Trophoblast cell (in vitro differentiated cells and primary cell): Measurements from ENCODE around the gene IL16.
"Not testable (repeated sequence)": the region's sequence is repeated elsewhere in the genome, so short reads cannot be mapped to it uniquely, and the experiment has no call there.

ENCODE experiments used
- DNase-seq, 2 donors: peaks; one replicate each; pipeline ENCODE4 v3.0.0-alpha.2; 2016
- H2AFZ ChIP-seq: 2 replicates; pipeline ENCODE4 v1.6.1; 2013; ENCODE audit warnings: low read length, moderate library complexity, mild to moderate bottlenecking; ENCODE audit not compliant: insufficient read depth, poor library complexity
- H2AK5ac ChIP-seq: 2 replicates; pipeline ENCODE4 v1.6.1; 2013; ENCODE audit warnings: mild to moderate bottlenecking, low read length
- H2BK120ac ChIP-seq: 2 replicates; pipeline ENCODE4 v1.6.1; 2013; ENCODE audit warnings: low read length, mild to moderate bottlenecking, moderate library complexity; ENCODE audit not compliant: insufficient read depth, poor library complexity
- H2BK12ac ChIP-seq: 2 replicates; pipeline ENCODE4 v1.6.1; 2013; ENCODE audit warnings: mild to moderate bottlenecking, low read length, moderate library complexity
- H2BK5ac ChIP-seq: 2 replicates; pipeline ENCODE4 v1.6.1; 2013; ENCODE audit warnings: low read length, low read depth, moderate library complexity, mild to moderate bottlenecking; ENCODE audit not compliant: poor library complexity
- H3K14ac ChIP-seq: 2 replicates; pipeline ENCODE4 v1.6.1; 2013; ENCODE audit warnings: mild to moderate bottlenecking, low read length
- H3K18ac ChIP-seq: 2 replicates; pipeline ENCODE4 v1.6.1; 2013; ENCODE audit warnings: mild to moderate bottlenecking, low read length
- H3K23ac ChIP-seq: 2 replicates; pipeline ENCODE4 v1.6.1; 2013; ENCODE audit warnings: low read length
- H3K27ac ChIP-seq: 2 replicates; pipeline ENCODE4 v1.5.1; 2013; ENCODE audit warnings: low read depth, mild to moderate bottlenecking, inconsistent platforms, low read length, moderate library complexity
- H3K27me3 ChIP-seq: 2 replicates; pipeline ENCODE4 v1.6.1; 2013; ENCODE audit warnings: inconsistent platforms, mild to moderate bottlenecking, low read length, moderate library complexity; ENCODE audit not compliant: insufficient read depth
- H3K36me3 ChIP-seq, 2 experiments: 1 replicate in 1 of 2; 2 replicates in 1 of 2; pipeline ENCODE4 v1.6.1; 2013; ENCODE audit warnings: low read length in 2 of 2, mild to moderate bottlenecking in 2 of 2, moderate library complexity in 1 of 2; ENCODE audit not compliant: insufficient read depth in 2 of 2, control insufficient read depth in 1 of 2
- H3K4ac ChIP-seq: 2 replicates; pipeline ENCODE4 v1.6.1; 2013; ENCODE audit warnings: low read depth, mild to moderate bottlenecking, low read length, moderate library complexity
- H3K4me1 ChIP-seq, 2 experiments: 1 replicate in 1 of 2; 2 replicates in 1 of 2; pipeline ENCODE4 v1.6.1; 2013; ENCODE audit warnings: low read length in 2 of 2, mild to moderate bottlenecking in 2 of 2, moderate library complexity in 1 of 2; ENCODE audit not compliant: insufficient read depth in 2 of 2, control insufficient read depth in 1 of 2
- H3K4me2 ChIP-seq: 2 replicates; pipeline ENCODE4 v1.6.1; 2013; ENCODE audit warnings: inconsistent platforms, mild to moderate bottlenecking, low read length, moderate library complexity
- H3K4me3 ChIP-seq: 2 replicates; pipeline ENCODE4 v1.5.1; 2013; ENCODE audit warnings: mild to moderate bottlenecking, low read depth, low read length, inconsistent platforms
- H3K79me1 ChIP-seq: one replicate; pipeline ENCODE4 v1.6.1; 2013; ENCODE audit warnings: low read length
- H3K79me2 ChIP-seq: 2 replicates; pipeline ENCODE4 v1.6.1; 2013; ENCODE audit warnings: low read length, mild to moderate bottlenecking; ENCODE audit not compliant: control insufficient read depth, insufficient read depth, poor library complexity
- H3K9ac ChIP-seq: 2 replicates; pipeline ENCODE4 v1.6.1; 2013; ENCODE audit warnings: mild to moderate bottlenecking, low read length
- H3K9me3 ChIP-seq: 2 replicates; pipeline ENCODE4 v1.6.1; 2013; ENCODE audit warnings: low read depth, mild to moderate bottlenecking, control low read depth, inconsistent platforms, low read length; ENCODE audit not compliant: insufficient read depth
- H4K12ac ChIP-seq: 2 replicates; pipeline ENCODE4 v1.6.1; 2013; ENCODE audit warnings: low read depth, mild to moderate bottlenecking, low read length, moderate library complexity
- H4K8ac ChIP-seq: 2 replicates; pipeline ENCODE4 v1.6.1; 2013; ENCODE audit warnings: low read depth, mild to moderate bottlenecking, low read length, moderate library complexity
- H4K91ac ChIP-seq: one replicate; pipeline ENCODE4 v1.6.1; 2013; ENCODE audit warnings: low read depth, mild to moderate bottlenecking, low read length, moderate library complexity
- WGBS: extraction: QIAGEN DNeasy Blood & Tissue Kit; methylation state at CpG from one replicate; pipeline ENCODE4 v1.1.7; 2013; ENCODE audit warnings: missing lambda C conversion rate; ENCODE audit not compliant: insufficient read length, insufficient coverage; ENCODE audit errors: extremely low coverage; 5-methylcytosine and 5-hydroxymethylcytosine counted together

IL16 gene

DNA sequence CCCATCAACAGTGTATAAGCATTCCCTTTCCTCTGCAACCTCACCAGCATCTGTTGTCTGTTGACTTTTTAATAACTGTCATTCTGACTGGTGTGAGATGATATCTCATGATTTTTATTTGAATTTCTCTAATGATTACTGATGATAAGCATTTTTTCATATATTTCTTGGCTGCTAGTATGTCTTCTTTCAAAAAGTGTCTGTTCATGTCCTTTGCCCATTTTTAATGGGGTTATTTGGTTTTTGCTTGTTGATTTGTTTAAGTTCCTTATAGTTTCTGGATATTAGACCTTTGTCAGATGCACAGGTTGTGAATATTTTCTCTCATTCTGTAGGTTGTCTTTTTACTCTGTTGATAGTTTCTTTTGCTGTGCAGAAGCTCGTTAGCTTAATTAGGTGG is 11.3 kb downstream of the IL16 start:
- not testable (repeated sequence) for H3K4ac ChIP-seq, H3K18ac ChIP-seq, H3K27ac ChIP-seq, H3K4me3 ChIP-seq, H2BK12ac ChIP-seq, H3K36me3 ChIP-seq, H4K91ac ChIP-seq, DNase-seq, H3K23ac ChIP-seq, H3K4me1 ChIP-seq, H3K4me2 ChIP-seq, H3K9ac ChIP-seq, H2AK5ac ChIP-seq, H2BK120ac ChIP-seq, H3K79me2 ChIP-seq, H3K14ac ChIP-seq, H2AFZ ChIP-seq, H4K8ac ChIP-seq, H3K27me3 ChIP-seq, H4K12ac ChIP-seq, H2BK5ac ChIP-seq, H3K79me1 ChIP-seq, H3K9me3 ChIP-seq
- no CpG with 5 or more reads among the region's 1 CpG for WGBS

DNA sequence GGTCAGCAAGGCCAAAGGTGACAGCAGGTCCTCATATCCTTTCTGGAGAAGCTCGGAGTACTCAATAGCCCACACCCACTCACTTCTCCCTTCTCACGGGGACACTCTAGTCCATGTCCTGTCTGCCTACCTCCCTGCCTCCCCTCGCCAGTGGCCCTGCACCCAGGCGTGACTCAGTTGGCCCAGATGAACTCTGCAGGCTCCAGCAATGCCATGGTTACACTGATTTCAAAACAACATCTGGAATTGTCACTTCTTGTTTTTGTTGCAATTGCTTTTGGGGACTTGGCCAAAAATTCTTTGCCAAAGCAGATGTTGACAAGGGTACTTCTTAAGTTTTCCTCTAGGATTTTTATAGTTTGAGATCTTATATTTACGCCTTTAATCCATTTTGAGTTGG is 13.0 kb downstream of the IL16 start:
- no peak overlapping the region for H3K4me2 ChIP-seq
- no peak overlapping the region for H2BK120ac ChIP-seq
- no peak overlapping the region for H4K12ac ChIP-seq
- no peak for DNase-seq
- H3K4ac ChIP-seq: no peak overlapping the region
- H4K91ac ChIP-seq: no peak overlapping the region
- H3K79me2 ChIP-seq: no peaks in the 10 kb centered on the region
- no peak overlapping the region for H2BK5ac ChIP-seq
- H2AFZ ChIP-seq: no peak overlapping the region
- no peak overlapping the region for H4K8ac ChIP-seq
- H3K4me3 ChIP-seq: no peak overlapping the region
- no peak overlapping the region for H3K27ac ChIP-seq
- H3K36me3 ChIP-seq: no peaks in the 10 kb centered on the region
- no peak overlapping the region for H2BK12ac ChIP-seq
- no peaks in the 10 kb centered on the region for H3K27me3 ChIP-seq
- no peak overlapping the region for H2AK5ac ChIP-seq
- no peak overlapping the region for H3K14ac ChIP-seq
- H3K4me1 ChIP-seq: no peaks in the 10 kb centered on the region
- no peak overlapping the region for H3K9ac ChIP-seq
- no peaks in the 10 kb centered on the region for H3K9me3 ChIP-seq
- H3K23ac ChIP-seq: no peak overlapping the region
- WGBS: no CpG with 5 or more reads among the region's 5 CpGs
- no peak overlapping the region for H3K18ac ChIP-seq
- no peaks in the 10 kb centered on the region for H3K79me1 ChIP-seq

DNA sequence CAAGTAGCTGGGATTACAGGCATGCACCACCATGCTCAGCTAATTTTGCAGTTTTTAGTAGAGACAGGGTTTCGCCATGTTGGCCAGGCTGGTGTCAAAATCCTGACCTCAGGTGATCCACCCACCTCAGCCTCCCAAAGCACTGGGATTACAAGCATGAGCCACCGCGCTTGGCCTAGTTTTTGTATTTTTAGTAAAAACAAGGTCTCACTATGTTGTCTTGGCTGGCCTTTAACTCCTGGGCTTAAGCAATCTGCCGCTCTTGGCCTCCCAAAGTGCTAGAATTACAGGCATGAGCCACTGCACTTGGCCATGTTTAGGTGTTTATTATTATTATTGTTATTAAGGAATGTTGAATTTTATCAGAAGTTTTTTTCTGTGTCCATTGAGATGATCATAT is 14.7 kb downstream of the IL16 start:
- Histone ChIP-seq H3K23ac (no peak overlapping the region), H4K12ac (no peak overlapping the region), H3K79me1 (no peaks in the 10 kb centered on the region), H3K36me3 (no peaks in the 10 kb centered on the region), H3K9ac (no peak overlapping the region), H4K91ac (no peak overlapping the region), H4K8ac (no peak overlapping the region), H3K4me2 (no peak overlapping the region), H2AK5ac (no peak overlapping the region), H2BK5ac (no peak overlapping the region), H3K14ac (no peak overlapping the region), H3K79me2 (no peaks in the 10 kb centered on the region), H2BK12ac (no peak overlapping the region), H2BK120ac (no peak overlapping the region), H3K27me3 (no peaks in the 10 kb centered on the region), H3K4me1 (no peaks in the 10 kb centered on the region), H3K18ac (no peak overlapping the region), H3K27ac (no peak overlapping the region), H3K4ac (no peak overlapping the region), H3K4me3 (no peak overlapping the region), H2AFZ (no peak overlapping the region), H3K9me3 (no peaks in the 10 kb centered on the region)
- DNase-seq: no peak
- no CpG with 5 or more reads among the region's 4 CpGs for WGBS

DNA sequence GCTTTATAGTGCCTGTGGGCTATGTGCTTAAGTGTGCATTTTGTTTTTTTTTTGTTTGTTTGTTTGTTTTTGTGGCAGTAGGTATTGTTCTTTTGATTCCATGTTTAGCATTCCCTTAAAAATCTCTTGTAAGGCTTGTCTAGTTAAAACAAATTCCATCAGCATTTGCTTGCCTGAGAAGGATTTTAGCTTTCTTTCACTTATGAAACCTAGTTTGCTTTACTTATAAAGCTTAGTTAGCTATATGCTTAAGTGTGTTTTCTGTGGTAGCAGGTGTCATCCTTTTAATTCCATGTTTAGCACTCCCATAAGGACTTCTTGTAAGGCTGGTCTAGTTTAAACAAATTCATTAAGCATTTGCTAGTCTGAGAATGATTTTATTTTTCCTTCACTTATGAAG is 17.3 kb downstream of the IL16 start:
- H3K4me3 ChIP-seq: no peak overlapping the region
- no peaks in the 10 kb centered on the region for H3K36me3 ChIP-seq
- H3K9ac ChIP-seq: no peak overlapping the region
- no peak overlapping the region for H3K23ac ChIP-seq
- H4K8ac ChIP-seq: no peak overlapping the region
- H2BK5ac ChIP-seq: no peak overlapping the region
- H2AK5ac ChIP-seq: no peak overlapping the region
- H4K12ac ChIP-seq: no peak overlapping the region
- no peaks in the 10 kb centered on the region for H3K27me3 ChIP-seq
- H3K4me2 ChIP-seq: no peak overlapping the region
- H2BK12ac ChIP-seq: no peak overlapping the region
- H3K9me3 ChIP-seq: peaks cover 3% of the 10 kb centered on the region
- no peak overlapping the region for H3K4ac ChIP-seq
- H3K18ac ChIP-seq: no peak overlapping the region
- H2AFZ ChIP-seq: no peak overlapping the region
- H2BK120ac ChIP-seq: no peak overlapping the region
- DNase-seq: no peak
- H4K91ac ChIP-seq: no peak overlapping the region
- no peaks in the 10 kb centered on the region for H3K79me1 ChIP-seq
- H3K4me1 ChIP-seq: no peaks in the 10 kb centered on the region
- no peak overlapping the region for H3K27ac ChIP-seq
- no peaks in the 10 kb centered on the region for H3K79me2 ChIP-seq
- H3K14ac ChIP-seq: no peak overlapping the region

GRCh38 chr15:81215531-81215930 is 18.9 kb downstream of the IL16 start:
- Histone ChIP-seq H3K4me1 (no peaks in the 10 kb centered on the region), H4K91ac (no peak overlapping the region), H4K8ac (no peak overlapping the region), H4K12ac (no peak overlapping the region), H2AK5ac (no peak overlapping the region), H3K18ac (no peak overlapping the region), H3K79me2 (no peaks in the 10 kb centered on the region), H3K14ac (no peak overlapping the region), H2BK5ac (no peak overlapping the region), H3K36me3 (no peaks in the 10 kb centered on the region), H3K4me2 (no peak overlapping the region), H3K9ac (no peak overlapping the region), H3K27me3 (no peaks in the 10 kb centered on the region), H2BK12ac (no peak overlapping the region), H3K4ac (no peak overlapping the region), H3K9me3 (peaks cover 3% of the 10 kb centered on the region), H3K4me3 (no peak overlapping the region), H3K23ac (no peak overlapping the region), H3K27ac (no peak overlapping the region), H2AFZ (no peak overlapping the region), H2BK120ac (no peak overlapping the region), H3K79me1 (no peaks in the 10 kb centered on the region)
- WGBS: no CpG with 5 or more reads among the region's 2 CpGs
- DNase-seq: no peak
